Activated T-cell treated with anti-CD3 and anti-CD28 coated beads, Interleukin-2, amount 50 U/mL, for 72 hours (primary cell): ENCODE measurements around the gene FEV. TPM values are rescaled to one million over a fixed set of nuclear protein-coding genes. Genes with fewer than 3 reads are reported as not detected.
A peak's percentile ranks its signal among the peaks of the same experiment; 100 is the strongest.

Source experiments
- ATAC-seq, 2 donors: fragments of 150-1000 bp; cut with Tn5 transposase; replicated peaks in 1 of 2; 2 replicates each; pipeline ENCODE4 v1.10.0; 2021; ENCODE audit warnings: moderate library complexity in 2 of 2, mild to moderate bottlenecking in 1 of 2
- DNase-seq, 2 donors: peaks; one replicate each; pipeline ENCODE4 v3.0.0; 2021 to 2022; ENCODE audit warnings: mixed read lengths in 1 of 2
- H3K27ac Mint-ChIP-seq: one replicate; pipeline ENCODE4 v1.8.0; 2022; ENCODE audit warnings: mild to moderate bottlenecking, moderate library complexity, mixed read lengths
- H3K27me3 Mint-ChIP-seq: one replicate; pipeline ENCODE4 v1.8.0; 2022; ENCODE audit warnings: low read depth, mixed read lengths
- H3K36me3 Mint-ChIP-seq, 2 donors: one replicate each; pipeline ENCODE4 v1.8.0; 2022; ENCODE audit warnings: mixed read lengths in 2 of 2, mild to moderate bottlenecking in 1 of 2; ENCODE audit not compliant: insufficient read depth in 2 of 2
- H3K4me1 Mint-ChIP-seq: one replicate; pipeline ENCODE4 v1.8.0; 2022; ENCODE audit warnings: low read depth, mixed read lengths
- H3K4me3 Mint-ChIP-seq, 2 donors: one replicate each; pipeline ENCODE4 v1.8.0; 2022; ENCODE audit warnings: mild to moderate bottlenecking in 2 of 2, mixed read lengths in 2 of 2, moderate library complexity in 2 of 2
- H3K9me3 Mint-ChIP-seq, 2 donors: one replicate each; pipeline ENCODE4 v1.8.0; 2022; ENCODE audit warnings: mixed read lengths in 2 of 2
- total RNA-seq, 2 donors: library from RNA; stranded (reverse); gene quantifications; one replicate each; pipeline ENCODE4 v1.2.3, GENCODE V29; 2022

The FEV gene
- total RNA-seq, 2 donors from 2014 or later = not detected

DNA sequence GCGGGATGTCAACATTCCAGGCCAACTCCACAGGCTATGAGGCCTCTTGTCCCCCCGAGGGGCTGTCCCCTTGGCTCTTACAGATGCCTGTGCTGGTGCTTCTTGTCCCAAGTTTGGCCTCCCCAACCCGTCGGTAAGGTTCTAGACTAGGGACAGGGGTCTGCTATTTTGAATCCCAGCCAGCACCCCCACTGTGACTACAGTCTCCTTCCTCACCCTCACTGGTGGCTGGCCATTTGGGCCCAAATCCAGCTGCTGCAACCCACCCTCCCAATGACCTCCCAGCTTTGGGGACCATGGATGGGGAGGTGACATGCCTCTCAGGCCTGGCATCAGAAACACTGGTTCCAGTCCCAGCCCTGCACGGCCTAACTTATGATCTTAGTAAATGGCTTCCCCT is 37.6 kb upstream of the FEV start:
- H3K36me3 Mint-ChIP-seq = no peaks in the 10 kb centered on the region
- no peaks in the 10 kb centered on the region for H3K27me3 Mint-ChIP-seq
- H3K9me3 Mint-ChIP-seq = no peaks in the 10 kb centered on the region
- no peak overlapping the region for H3K27ac Mint-ChIP-seq
- H3K4me3 Mint-ChIP-seq = no peak overlapping the region
- no peak for ATAC-seq
- no peak for DNase-seq
- no peaks in the 10 kb centered on the region for H3K4me1 Mint-ChIP-seq

DNA sequence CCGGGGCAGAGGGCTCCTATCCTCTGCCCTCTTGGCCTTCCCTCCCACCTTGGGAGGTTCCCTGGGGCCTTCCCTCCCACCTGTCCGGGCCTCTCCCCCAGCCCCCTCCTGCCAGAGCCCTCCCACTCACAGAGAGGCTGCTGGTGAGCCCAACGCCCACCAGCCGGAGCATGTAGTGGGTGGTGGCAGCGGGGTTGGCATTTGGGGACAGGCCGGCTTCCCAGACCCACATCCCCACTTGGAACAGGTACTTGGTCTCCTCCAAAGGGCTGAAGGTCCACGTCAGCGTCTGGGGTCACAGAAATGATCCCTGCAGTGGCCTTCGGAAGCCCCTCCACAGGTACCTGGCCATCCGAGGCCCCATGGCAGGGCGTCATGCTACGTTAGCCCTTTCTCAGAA is 37.1 kb upstream of the FEV start:
- Mint-ChIP-seq H3K27ac (no peak overlapping the region), H3K9me3 (no peaks in the 10 kb centered on the region), H3K27me3 (no peaks in the 10 kb centered on the region), H3K36me3 (no peaks in the 10 kb centered on the region), H3K4me1 (no peaks in the 10 kb centered on the region), H3K4me3 (no peak overlapping the region)
- no peak for DNase-seq
- no peak for ATAC-seq

DNA sequence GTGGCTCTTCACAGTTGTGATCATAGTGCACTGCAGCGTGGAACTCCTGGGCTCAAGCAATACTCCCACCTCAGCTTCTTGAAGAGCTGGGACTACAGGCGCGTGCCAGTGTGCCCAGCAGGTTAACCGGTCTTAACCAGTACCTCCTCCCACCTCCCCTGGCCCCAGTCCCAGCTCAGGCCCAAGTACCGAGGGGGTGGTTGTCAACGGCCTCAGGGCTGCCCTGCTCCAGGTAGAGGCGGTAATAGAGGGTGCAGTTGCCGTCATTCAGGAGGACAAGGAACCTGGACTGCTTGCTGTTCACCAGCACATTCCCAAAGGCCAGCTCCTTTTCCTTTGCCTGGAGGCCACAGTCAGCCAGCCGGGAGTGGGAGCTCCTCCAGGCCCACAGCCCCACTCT is 36.6 kb upstream of the FEV start:
- no peak for DNase-seq
- peaks cover 4% of the 10 kb centered on the region for H3K27me3 Mint-ChIP-seq
- no peaks in the 10 kb centered on the region for H3K4me1 Mint-ChIP-seq
- H3K9me3 Mint-ChIP-seq = no peaks in the 10 kb centered on the region
- ATAC-seq = no peak
- no peak overlapping the region for H3K4me3 Mint-ChIP-seq
- no peaks in the 10 kb centered on the region for H3K36me3 Mint-ChIP-seq
- no peak overlapping the region for H3K27ac Mint-ChIP-seq

DNA sequence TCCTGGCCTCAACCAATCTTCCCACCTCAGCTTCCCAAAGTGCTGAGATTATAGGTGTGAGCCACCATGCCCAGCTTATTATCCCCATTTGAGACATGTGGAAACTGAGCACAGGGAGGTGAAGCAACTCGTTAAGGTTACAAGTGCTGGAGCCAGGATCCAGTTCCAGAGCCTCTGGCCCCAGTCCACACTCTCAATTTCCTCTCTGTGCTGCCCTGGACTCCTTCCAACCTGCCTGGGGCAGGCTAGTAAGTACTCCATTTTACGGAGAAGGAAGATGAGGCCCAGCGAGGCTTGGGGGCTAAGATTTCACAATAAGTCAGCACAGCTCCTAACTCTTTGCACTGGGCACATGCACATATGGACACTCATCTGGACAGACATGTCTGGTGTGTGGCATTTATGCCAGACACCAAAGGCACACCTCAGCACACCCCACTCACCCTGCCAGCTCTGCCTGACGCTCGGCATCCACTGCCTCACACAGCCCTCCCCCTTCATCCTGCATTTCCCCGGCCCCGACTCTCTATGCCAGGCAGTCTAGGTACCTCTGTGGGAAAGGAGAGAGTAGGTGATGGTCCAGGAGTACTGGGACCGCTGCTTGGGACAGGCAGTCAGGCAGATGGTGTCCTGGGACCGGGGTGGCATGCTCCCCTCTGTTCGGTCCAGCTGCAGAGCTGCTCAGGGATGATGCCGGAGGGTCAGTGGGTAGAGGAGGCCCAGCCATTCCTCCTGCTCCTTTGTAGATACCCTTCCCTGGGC is 35.8 kb upstream of the FEV start:
- Mint-ChIP-seq H3K9me3 (no peaks in the 10 kb centered on the region), H3K4me3 (no peak overlapping the region), H3K27me3 (peaks cover 7% of the 10 kb centered on the region), H3K4me1 (no peaks in the 10 kb centered on the region), H3K36me3 (no peaks in the 10 kb centered on the region), H3K27ac (no peak overlapping the region)
- ATAC-seq = no peak
- DNase-seq = no peak

DNA sequence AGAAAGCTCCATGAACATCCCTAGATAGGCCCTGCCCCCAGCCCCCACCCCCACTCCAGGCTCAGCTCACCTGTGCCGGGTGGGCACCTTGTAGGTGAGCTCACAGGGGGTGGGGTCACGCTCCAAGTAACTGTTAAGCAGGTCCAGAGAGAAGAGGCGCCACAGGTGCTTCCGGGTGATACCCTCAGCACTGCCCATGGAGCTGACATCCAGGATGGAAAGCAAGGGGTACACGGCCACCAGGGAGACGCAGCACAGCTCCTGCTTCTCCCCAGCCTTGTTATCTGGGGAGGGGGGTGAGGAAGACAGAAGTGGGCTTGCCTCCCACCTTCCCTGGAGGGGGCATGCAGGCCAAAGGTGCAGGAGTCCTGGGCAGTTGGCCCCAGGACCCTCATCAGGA is 34.5 kb upstream of the FEV start:
- Mint-ChIP-seq H3K4me3 (no peak overlapping the region), H3K36me3 (no peaks in the 10 kb centered on the region), H3K4me1 (no peaks in the 10 kb centered on the region), H3K27me3 (peaks cover 16% of the 10 kb centered on the region), H3K9me3 (no peaks in the 10 kb centered on the region), H3K27ac (no peak overlapping the region)
- ATAC-seq (no peak), DNase-seq (no peak)

DNA sequence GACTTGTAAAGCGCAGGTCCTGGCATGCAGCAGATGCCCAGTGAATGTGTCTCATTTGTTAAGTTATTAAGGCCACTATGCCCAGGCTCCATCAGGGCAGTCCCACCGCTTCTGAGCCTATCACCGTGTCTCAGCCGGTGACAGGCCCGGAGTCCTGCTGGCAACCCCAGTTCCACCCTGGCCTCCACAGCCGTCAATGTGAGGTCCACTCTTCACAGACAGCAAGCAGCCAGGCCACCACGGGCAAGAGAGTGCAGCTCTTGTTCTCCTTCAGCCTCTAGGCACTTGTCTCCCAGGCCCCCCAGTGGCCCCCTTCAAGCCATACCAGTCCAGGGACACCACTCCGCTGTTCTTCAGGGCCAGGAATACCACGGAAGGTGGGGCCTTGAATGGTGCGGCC is 33.7 kb upstream of the FEV start:
- H3K27ac Mint-ChIP-seq = no peak overlapping the region
- DNase-seq (no peak), ATAC-seq (no peak)
- H3K27me3 Mint-ChIP-seq = peaks cover 23% of the 10 kb centered on the region
- H3K9me3 Mint-ChIP-seq = no peaks in the 10 kb centered on the region
- no peaks in the 10 kb centered on the region for H3K36me3 Mint-ChIP-seq
- no peak overlapping the region for H3K4me3 Mint-ChIP-seq
- no peaks in the 10 kb centered on the region for H3K4me1 Mint-ChIP-seq

DNA sequence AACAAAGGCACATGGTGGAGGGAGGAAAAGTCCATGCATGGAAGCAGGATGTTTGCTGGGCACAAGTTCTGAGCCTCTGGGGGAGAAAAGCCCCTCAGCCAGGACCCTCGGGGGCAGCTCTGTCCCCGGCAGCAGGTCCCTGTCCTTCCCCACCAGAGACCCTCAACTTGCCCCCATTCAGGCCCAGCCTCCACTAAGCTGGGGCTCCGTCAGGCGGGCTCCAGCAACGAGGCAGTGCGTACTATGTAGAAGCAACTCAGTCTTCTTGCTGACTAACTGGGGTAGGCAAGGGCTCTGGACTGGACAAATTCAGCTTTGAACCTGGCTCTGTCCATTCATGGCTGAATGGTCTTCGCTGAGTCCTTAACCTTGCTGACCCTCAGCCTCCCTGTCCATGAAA is 33.3 kb upstream of the FEV start:
- DNase-seq (no peak), ATAC-seq (no peak)
- Mint-ChIP-seq H3K9me3 (no peaks in the 10 kb centered on the region), H3K27ac (no peak overlapping the region), H3K36me3 (no peaks in the 10 kb centered on the region), H3K27me3 (peaks cover 27% of the 10 kb centered on the region), H3K4me1 (no peaks in the 10 kb centered on the region), H3K4me3 (no peak overlapping the region)

DNA sequence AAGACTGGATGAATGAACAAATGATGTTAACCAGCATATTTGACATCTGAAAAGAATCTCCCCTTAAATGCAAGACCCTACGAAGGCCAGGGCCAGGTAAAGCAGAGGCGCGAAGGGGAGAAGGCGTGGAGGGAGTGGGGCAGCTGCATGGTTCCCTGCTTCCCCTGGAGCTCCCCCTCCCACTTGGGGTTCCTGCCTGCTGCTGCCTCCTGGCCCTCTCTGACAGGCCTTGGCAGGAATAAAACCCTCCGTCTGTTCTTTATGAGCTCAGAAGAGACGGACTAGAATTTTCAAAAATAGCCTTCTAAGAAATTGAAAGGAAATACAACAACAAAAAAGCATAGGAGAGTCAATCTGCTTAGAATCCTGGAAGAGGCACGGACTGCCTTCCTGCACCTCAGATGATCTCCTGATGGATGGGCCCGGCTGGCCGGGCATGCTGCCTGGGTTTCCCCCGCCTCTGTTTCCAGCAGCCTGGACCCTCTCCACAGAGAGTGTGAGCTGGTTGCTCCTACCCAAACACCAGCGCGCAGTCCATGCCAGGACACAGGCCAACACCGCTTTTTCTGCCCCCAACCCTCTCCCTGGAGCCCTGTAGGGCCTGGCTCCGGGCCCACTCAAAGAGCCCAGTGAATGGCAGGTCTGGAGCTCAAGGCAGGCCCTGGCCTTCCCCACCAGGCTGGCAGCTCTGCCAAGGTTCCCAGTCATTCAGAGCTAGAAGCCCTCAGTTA is 32.4 kb upstream of the FEV start:
- DNase-seq = no peak
- no peaks in the 10 kb centered on the region for H3K36me3 Mint-ChIP-seq
- H3K27me3 Mint-ChIP-seq = peaks cover 29% of the 10 kb centered on the region
- H3K27ac Mint-ChIP-seq = no peak overlapping the region
- no peaks in the 10 kb centered on the region for H3K9me3 Mint-ChIP-seq
- no peak overlapping the region for H3K4me3 Mint-ChIP-seq
- no peak for ATAC-seq
- H3K4me1 Mint-ChIP-seq = no peaks in the 10 kb centered on the region

DNA sequence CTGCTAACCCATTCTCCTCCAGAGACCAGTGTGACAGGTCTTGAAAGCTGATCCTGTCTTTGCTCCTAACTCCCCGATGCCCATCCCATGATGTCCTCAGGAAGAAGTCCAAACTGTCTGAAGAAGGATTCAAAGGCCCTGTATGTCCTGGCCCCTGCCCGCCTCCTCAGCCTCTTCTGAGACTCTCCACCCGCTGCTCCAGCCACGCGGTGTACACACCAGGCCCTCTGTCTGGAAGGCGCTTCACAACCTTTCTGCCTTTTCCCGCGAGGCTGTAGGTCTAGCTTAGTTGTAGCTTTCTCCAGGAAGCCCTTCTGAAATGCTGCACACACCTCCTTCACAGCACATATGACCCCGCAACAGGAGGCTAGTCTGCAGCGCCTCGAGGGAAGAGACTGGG is 31.7 kb upstream of the FEV start:
- Mint-ChIP-seq H3K36me3 (no peaks in the 10 kb centered on the region), H3K27ac (no peak overlapping the region)
- ATAC-seq = no peak

DNA sequence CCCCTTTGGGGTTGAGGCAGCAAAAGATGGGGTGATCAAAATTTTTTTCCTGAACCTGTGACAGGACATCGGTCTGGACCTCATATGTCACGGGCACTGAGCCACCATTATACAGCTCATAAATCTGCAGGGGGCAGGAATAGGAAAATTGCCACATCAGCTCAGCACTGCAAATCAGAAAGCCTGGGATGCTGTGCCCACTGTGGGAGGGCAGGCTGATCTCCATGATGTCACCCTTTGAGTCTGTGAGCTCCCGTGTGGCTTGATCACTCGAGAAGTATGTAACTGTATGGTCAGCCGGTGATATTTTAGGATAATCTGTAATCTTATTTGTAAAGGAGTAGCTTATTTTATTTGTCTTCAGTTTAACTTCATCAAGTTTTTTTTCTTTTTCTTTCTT is 25.9 kb upstream of the FEV start:
- Mint-ChIP-seq H3K36me3 (no peaks in the 10 kb centered on the region), H3K27me3 (peaks cover 49% of the 10 kb centered on the region), H3K9me3 (no peaks in the 10 kb centered on the region), H3K4me3 (no peak overlapping the region), H3K27ac (no peak overlapping the region), H3K4me1 (no peaks in the 10 kb centered on the region)
- no peak for DNase-seq
- ATAC-seq = no peak

More for the DNA sequence above, 31.7 kb upstream of the FEV start:
- no peaks in the 10 kb centered on the region for H3K4me1 Mint-ChIP-seq
- H3K9me3 Mint-ChIP-seq = no peaks in the 10 kb centered on the region
- H3K27me3 Mint-ChIP-seq = peaks cover 29% of the 10 kb centered on the region
- H3K4me3 Mint-ChIP-seq = no peak overlapping the region
- DNase-seq = no peak

DNA sequence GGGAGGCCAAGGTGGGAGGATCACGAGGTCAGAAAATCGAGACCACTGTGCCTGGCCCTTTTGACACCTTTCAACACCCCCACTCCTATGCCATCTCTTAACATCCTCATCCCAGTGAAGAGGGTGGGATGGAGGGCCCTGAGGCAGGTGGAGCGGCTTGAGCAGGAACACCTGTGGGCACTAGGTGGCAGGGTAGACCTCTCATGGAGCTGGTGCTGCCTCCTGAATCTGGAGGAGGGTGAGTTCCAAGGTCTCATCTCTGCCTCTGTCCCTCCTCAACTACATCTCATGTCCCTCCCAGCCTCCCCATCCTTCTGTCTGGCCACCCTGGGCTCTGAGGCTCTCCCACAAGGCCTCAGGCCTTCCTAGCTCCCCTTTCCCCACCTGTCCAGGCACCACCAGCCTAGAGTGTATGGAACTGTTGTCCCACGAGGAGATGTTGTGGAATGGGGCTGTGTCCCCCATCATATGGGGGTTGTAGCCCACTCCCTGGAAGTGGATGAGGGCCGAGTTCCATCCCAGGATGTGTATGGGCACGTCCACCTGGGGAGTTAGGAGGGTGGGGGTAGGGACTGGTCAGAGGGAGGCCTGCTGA is 25.3 kb upstream of the FEV start:
- no peak overlapping the region for H3K27ac Mint-ChIP-seq
- DNase-seq (peak in 1 of 2 donors; percentile 32), ATAC-seq (peak; percentile 50 to 65)
- no peak overlapping the region for H3K4me3 Mint-ChIP-seq
- H3K27me3 Mint-ChIP-seq = peaks cover 54% of the 10 kb centered on the region
- no peaks in the 10 kb centered on the region for H3K36me3 Mint-ChIP-seq
- H3K4me1 Mint-ChIP-seq = no peaks in the 10 kb centered on the region
- H3K9me3 Mint-ChIP-seq = no peaks in the 10 kb centered on the region

DNA sequence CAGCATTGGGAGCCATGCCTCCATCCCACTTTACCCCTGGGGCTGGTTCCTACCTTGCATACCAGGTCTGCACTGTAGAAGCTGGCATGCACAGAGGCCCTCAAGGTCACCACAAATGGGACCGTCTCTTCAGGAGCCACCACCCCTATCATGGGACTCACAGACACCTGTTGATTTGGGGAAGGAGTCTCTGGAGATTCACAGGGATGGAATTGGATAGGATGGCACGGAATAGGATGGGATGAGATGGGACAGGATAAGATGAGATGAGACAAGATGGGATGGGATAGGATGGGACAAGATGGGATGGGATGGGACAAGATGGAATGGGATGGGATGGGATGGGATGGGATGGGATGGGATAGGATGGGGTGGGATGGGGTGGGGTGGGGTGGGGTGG is 24.3 kb upstream of the FEV start:
- Mint-ChIP-seq H3K27me3 (peaks cover 54% of the 10 kb centered on the region), H3K27ac (no peak overlapping the region), H3K9me3 (no peaks in the 10 kb centered on the region), H3K4me1 (peaks cover under 1% of the 10 kb centered on the region), H3K4me3 (no peak overlapping the region), H3K36me3 (no peaks in the 10 kb centered on the region)
- DNase-seq (no peak), ATAC-seq (no peak)

DNA sequence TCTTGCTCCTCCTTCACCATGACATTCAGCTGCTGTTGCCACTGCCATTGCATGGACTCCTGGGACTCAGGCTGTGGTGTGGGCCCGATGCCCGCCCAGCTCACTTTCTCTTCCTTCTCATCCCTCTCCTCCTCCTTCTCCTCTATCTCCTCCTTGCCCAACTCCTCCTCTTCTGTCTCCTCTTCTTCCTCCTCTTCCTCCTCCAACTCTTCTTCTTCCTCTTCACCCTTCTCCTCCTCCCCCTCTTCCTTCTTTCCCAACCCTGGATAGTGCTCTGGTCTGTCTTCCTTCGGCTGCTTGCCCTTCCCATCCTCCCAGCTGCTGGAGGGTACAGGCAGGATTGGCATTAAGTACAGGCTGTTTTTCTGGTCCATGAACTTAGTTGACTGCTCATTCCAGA is 19.0 kb upstream of the FEV start:
- Mint-ChIP-seq H3K9me3 (no peaks in the 10 kb centered on the region), H3K27me3 (peaks cover 70% of the 10 kb centered on the region), H3K27ac (no peak overlapping the region), H3K36me3 (no peaks in the 10 kb centered on the region), H3K4me3 (peak overlapping the region in 1 of 2 donors; percentile 29), H3K4me1 (peaks cover 19% of the 10 kb centered on the region)
- no peak for ATAC-seq
- DNase-seq = no peak
